HG02885 (cell line): ENCODE measurements around the gene SLC37A1.
"Not testable (repeated sequence)": the region's sequence is repeated elsewhere in the genome, so short reads cannot be mapped to it uniquely, and the experiment has no call there.

Experiments
- ATAC-seq: cut with Tn5 transposase; IDR thresholded peaks from one replicate; pipeline ENCODE4 v1.9.1; 2021; ENCODE audit warnings: mild to moderate bottlenecking; ENCODE audit not compliant: unreplicated experiment, poor library complexity

SLC37A1 gene

GRCh38 chr21:42513151-42513984, at the start of gene SLC37A1:
SLC37A1 (plus strand) TSS chr21:42513852; CDS start chr21:42518455, 4,603 bp downstream.
- ATAC-seq: peak; percentile 61

GRCh38 chr21:42463861-42464515, 49.7 kb upstream of the SLC37A1 start:
- ATAC-seq: no peak

GRCh38 chr21:42465008-42465802, 48.4 kb upstream of the SLC37A1 start:
- no peak for ATAC-seq

- ATAC-seq: no peak
Measured at GRCh38 chr21:42465803-42466127, 47.9 kb upstream of the SLC37A1 start.

- ATAC-seq: no peak
Measured at GRCh38 chr21:42466700-42467099, 47.0 kb upstream of the SLC37A1 start.

- no peak for ATAC-seq
Measured at GRCh38 chr21:42467140-42467983, 46.3 kb upstream of the SLC37A1 start.

GRCh38 chr21:42468491-42469131, 45.0 kb upstream of the SLC37A1 start:
- no peak for ATAC-seq

- peak; percentile 40 for ATAC-seq
Measured at GRCh38 chr21:42469272-42469671, 44.4 kb upstream of the SLC37A1 start.

- ATAC-seq: not testable (repeated sequence)
Measured at GRCh38 chr21:42469726-42470125, 43.9 kb upstream of the SLC37A1 start.

GRCh38 chr21:42471206-42471605, 42.4 kb upstream of the SLC37A1 start:
- ATAC-seq: no peak

- ATAC-seq: no peak
Measured at GRCh38 chr21:42471716-42472330, 41.8 kb upstream of the SLC37A1 start.

GRCh38 chr21:42472521-42472920, 41.1 kb upstream of the SLC37A1 start:
- no peak for ATAC-seq

GRCh38 chr21:42473498-42474042, 40.1 kb upstream of the SLC37A1 start:
- no peak for ATAC-seq

- ATAC-seq: no peak
Measured at GRCh38 chr21:42474043-42474831, 39.4 kb upstream of the SLC37A1 start.

- ATAC-seq: no peak
Measured at GRCh38 chr21:42475036-42475435, 38.6 kb upstream of the SLC37A1 start.

GRCh38 chr21:42475526-42476387, 37.9 kb upstream of the SLC37A1 start:
- ATAC-seq: no peak
